HG03565 (cell line): ENCODE data around the gene CACNA1D.

ENCODE experiments used
- ATAC-seq: cut with Tn5 transposase; IDR thresholded peaks from one replicate; pipeline ENCODE4 v1.9.1; 2021; ENCODE audit warnings: mild to moderate bottlenecking, moderate library complexity; ENCODE audit not compliant: unreplicated experiment

Gene CACNA1D

DNA sequence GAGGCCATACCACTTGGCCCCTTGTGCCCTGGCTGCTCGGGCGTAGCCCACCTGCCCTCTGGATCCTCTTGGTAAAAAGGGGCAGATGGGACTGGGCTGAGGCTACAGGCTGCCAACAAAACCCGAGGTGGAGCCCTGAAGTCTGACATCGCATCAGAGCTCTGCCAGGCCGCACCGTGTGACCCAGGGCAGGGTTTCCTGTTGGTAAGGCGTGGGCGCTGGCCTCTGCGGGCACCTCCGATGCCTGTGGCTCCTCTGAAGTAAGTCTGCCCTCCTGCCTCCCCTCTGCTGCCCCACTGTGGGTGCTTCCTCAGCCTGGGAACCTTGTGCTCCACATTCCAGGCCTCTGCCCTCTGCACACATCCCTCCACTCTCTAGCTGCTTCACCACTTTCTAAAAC, 342.9 kb downstream of the CACNA1D start:
- ATAC-seq = no peak

DNA sequence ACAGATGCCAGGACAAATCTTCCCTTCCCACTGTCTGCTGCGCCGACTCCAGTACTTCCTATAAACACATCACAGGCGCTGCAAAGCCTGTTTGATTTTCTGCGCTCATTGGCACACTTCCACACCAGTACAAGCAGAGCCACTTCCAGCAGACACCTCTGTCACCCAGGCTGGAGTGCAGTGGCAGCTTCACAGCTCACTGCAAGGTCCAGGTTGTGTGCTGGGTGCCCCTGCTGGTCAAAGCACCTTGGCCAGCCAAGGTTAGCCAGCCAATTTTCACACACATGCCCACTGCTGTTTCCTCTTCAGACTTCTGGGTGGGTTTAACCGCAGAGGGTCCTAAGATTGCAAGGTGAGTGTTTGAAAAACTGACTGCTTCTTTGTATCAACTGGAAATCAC, 346.9 kb downstream of the CACNA1D start:
- no peak for ATAC-seq

DNA sequence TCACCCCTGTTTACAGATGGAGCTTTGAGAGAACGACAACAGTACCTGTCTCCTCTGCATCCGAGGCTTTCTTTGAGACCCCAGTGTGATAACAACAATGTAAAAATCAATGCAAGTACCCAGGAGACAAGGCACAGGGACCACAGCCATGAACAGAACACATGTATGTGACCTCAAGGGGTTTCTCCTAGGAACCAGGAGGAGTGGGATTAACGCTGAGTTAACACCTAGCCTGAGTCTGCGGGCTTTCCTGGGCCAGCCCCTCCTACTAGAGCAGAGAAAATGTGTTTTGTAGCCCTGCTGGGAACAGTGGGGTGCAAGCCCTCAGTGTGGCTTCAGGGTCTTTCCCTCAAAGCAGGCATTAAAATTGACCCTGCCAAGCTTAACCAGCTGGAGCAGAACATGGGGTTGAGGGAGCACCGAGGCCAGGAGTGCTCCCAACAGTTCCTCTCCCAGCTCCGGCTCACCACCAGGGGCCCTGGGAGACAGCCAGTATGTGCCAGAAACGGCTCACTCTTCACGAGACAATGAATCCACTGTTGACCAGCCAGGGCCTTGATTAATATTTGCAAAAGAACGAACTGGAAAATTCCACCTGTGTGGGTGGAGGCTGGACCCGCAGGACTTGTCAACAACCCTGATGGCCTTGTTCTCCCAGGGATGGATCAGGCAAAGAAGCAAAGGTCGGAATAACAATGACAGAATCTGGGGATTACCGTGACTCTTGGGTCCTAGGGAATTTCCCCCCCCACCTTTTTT, 348.2 kb downstream of the CACNA1D start:
- ATAC-seq = no peak

DNA sequence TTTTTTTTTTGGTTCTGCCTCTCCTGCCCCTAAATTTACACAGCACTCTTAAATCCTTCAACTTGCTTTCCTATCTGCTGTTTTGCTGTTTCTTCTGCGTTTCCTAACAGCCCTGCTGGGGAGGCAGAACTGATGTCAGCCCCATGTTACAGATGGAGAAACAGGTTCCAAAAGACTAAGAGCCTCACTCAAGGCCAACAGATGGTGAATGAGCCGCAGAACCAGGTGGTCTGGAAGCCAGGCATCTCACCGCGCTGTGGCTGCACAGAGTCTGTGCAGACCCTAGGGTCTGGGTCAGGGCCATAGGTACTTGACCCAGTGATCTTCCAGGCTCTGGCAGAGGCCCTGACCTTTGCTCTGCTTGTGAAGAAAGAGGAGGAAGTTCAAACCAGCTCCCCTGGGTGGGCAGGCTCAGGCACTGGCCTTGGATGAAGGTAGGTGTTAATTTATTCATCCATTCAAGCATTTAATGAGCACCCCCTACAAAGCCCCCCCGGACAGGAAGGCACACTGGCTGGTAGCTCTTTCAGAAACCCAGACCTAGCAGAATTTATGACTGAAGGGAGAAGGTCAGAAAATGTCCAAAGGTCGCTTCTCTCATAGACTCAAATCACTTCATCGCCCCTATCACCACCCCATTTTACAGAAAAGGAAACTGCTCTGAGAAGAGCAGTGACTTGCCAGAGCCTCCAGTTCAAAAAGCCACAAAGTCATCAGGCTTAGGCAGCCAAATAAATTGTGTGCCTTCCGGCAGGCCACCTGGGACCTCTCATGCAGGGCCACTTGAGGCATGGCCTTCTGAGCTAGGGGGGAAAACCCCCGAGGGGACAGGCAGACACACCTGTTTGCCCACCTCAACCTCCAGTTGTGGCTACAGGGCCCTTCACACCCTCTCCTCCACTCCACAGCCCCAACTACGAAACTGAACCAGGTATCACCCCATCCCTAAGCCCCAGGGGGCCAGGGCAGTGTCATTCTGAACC, 349.1 kb downstream of the CACNA1D start:
- ATAC-seq = no peak

DNA sequence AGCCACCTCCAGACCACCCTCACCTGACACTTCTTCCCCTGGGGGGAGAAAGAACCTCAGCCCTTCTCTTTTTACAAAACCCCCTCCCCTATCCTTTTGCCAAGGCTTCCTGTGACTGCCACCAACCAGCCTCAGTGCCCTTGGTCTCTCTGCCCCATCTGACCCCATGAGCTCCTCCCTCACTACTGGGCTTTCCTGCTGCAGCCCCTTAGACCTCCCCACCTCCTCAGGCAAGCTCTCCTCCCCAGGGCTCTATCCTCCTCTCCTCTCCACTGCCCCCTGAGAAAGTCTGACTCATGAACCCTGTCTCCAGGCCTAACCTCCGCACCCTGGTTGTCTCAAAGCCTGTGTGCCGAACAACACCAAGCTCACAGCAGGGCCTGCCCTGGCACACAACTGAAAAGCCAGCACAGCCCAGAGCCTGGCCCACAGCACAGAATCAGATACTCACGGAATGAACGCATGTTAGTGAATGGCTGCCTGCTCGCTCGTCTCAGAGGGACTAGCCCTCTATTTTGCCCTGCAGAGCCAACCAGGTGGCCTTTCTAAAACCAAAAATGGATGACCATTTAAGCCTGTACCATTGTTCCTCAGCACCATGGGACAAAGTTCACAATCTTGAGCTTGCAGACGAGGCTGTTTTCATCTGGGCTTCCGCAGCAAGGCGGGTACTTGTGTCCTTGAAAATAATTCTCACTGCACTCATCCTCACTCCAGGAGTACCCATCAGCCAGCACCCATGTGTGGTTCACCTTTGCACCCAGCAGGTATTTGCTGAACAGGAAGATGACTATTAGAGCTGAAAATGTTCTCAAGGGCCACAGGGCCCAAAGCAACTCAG, 350.1 kb downstream of the CACNA1D start:
- ATAC-seq = no peak

DNA sequence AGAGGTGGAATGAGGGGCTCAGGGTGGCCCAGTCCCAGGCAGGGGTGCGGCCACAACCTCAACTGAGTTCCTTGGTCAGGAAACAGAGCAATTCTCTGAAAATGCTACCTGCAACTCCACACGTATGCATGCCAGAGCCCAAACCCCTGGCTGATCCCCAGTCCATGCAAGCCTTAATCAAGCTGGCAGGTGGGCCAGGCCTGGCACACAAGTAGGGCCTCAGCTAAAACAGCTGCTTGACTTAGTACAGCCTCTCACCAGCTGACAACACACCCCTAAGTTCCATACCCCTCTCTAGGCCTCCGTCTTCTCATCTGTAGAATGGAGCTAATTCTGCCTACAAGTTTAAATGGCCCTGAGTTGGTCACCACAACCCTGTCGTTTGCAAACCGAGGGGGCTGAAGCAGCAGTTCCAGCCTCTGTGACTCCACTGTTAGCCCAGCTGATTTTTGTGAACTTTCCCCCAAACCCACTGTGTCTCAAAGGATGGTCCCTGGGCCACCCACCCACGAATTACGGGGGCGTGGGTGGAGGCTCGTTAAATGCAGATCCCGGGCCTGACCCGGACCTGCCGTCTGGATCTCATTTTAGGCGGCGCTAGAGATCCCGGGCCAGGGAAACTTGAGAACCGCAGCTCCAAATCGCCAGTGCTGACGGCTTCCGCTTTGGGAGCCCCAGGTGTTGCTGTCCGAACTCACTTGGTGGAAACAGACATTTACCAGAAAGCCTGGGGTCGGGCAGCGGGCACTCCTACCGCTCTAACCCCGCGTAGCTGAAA, 350.9 kb downstream of the CACNA1D start:
- no peak for ATAC-seq

DNA sequence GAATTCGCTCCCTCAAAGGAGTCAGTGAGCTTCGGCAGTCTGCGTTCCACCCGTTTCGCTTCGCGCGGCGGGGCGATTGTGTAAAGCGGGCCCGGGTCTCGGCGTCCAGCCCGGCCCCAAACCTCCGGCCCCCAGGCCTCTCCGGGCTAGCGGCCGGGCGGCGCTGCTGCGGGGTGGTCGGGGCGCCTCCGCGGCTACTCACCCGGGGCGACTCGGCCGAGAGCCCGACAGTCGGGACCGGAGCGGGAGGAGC, 351.4 kb downstream of the CACNA1D start:
- ATAC-seq = no peak

DNA sequence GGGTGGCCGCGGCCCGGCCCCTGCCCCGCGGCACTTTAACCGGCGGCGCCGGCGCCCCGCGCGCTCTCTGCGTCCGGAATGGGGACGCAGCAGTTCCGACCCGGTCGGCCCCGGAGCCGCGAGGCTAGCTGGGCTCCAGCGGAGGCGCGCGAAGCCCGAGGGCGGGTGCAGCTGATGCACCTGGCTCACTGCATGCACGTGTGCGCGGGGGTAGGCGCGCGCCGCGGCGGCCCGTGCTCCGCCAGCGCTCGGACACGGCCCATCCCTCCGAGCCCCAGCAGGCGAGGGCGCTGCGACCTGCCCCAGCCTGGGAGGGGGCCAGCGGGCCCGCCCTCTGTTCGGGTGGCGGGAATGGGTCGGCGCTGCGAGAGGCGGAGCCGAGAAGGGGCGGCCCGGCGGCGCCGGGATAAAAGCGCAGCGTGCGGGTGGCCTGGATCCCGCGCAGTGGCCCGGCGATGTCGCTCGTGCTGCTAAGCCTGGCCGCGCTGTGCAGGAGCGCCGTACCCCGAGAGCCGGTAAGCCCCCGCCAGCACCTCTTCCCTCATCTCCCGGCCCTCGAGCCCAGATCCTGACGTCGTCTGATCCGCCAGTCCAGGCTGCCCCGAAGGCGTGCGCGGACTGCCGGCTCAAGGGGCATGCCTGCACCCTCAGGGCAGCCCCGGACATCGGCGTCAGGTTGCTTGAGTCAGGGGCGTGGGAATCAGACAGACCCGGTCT, 351.9 kb downstream of the CACNA1D start, which contains the start of the genes CHDH and IL17RB:
CHDH (minus strand) TSS at position 286 of the 717 bp plus-strand sequence. CDS start 22,411 bp downstream, outside the sequence.
IL17RB (plus strand) TSS at position 435 of the 717 bp plus-strand sequence; CDS start at position 456, 21 bp downstream.
- peak; percentile 34 for ATAC-seq

DNA sequence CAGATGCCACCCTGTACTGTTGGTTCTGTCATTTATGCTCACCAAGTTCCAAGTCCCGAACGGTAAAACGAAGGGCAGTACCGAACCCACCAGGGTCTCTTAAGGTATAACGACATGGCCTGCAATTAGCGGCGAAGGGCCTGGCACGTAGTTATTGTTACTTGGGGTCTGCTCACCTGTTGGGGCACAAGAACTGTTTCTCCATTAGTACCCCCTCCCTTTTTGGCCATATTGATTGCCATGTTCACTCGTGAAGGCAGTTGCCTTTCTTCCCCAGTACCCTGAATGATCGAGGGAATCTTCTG, 352.4 kb downstream of the CACNA1D start:
- ATAC-seq = no peak

DNA sequence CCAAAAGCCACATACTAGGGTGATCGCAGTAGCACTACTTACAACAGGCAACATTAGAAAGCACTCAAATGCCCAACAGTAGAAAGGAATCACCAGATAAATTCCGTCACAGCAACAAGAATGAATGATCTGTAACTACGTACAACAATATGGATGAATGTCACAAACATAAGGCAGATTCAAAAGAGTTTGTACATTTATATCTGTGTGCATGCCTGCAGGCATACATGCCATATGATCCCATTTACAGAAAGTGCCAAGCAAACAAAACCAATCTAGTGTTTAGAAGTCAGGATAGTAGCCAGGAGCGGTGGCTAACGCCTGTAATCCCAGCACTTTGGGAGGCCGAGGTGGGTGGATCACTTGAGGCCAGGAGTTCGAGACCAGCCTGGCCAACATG, 355.5 kb downstream of the CACNA1D start:
- no peak for ATAC-seq

DNA sequence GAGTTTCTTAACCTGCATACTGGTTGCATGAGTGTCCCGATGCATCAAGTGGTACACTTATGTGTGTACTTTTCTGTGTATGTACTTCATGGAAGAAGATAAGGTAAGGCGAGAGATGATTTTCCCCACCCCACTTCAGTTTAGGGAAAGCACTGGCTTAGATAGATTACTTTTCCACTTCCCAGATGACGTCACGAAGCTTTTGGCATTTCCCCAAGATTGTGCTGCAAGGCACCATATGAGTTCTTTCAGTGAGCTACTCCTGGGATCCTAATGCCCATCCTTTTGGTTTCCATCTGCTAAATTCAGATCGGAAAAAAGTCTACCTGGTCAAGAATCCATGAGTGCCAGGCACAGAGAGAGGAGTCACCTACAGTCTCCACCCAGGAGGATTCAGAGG, 356.5 kb downstream of the CACNA1D start:
- ATAC-seq = no peak

DNA sequence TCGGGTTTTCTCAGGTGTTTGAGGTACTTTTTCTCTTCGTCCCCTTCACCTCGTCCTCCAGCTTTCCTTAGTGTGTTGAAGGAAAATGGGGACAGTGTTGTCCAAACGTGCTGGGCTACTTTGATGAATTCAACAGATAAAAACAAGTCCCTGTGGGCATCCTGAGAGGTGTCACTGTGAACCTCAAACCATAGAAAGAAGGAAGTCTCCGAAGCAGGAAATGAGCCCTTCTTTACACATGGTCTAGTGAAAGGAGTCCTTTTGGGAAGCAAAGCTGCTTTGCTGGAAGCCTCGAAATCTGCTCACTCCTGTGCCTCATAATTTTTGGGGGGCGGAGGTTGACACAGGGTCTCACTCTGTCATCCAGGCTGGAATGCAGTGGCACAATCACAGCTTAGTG, 362.6 kb downstream of the CACNA1D start:
- no peak for ATAC-seq

DNA sequence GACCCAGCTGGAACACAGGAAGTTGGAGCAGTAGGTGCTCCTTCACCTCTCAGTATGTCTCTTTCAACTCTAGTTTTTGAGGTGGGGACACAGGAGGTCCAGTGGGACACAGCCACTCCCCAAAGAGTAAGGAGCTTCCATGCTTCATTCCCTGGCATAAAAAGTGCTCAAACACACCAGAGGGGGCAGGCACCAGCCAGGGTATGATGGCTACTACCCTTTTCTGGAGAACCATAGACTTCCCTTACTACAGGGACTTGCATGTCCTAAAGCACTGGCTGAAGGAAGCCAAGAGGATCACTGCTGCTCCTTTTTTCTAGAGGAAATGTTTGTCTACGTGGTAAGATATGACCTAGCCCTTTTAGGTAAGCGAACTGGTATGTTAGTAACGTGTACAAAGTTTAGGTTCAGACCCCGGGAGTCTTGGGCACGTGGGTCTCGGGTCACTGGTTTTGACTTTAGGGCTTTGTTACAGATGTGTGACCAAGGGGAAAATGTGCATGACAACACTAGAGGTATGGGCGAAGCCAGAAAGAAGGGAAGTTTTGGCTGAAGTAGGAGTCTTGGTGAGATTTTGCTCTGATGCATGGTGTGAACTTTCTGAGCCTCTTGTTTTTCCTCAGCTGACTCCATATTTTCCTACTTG, 363.8 kb downstream of the CACNA1D start:
- ATAC-seq = no peak

DNA sequence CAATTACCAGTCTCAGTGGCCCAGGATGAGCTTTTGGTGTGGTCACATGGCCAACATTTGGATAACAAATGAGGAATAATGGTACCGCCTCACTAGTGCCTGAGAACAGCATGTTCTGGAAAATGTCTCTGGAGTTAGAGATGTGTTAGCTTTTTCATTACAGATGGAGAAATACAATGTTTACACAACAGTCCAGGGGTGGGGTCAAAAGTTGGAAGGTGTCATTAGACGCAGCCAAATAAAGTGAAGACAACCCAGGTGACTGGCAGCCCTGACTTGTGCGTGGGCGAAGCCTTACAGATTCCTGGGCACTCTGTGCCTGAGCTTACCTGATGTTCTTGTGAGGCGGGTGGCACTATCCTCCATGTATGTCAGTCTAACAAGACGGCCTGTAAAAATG, 364.8 kb downstream of the CACNA1D start:
- no peak for ATAC-seq

DNA sequence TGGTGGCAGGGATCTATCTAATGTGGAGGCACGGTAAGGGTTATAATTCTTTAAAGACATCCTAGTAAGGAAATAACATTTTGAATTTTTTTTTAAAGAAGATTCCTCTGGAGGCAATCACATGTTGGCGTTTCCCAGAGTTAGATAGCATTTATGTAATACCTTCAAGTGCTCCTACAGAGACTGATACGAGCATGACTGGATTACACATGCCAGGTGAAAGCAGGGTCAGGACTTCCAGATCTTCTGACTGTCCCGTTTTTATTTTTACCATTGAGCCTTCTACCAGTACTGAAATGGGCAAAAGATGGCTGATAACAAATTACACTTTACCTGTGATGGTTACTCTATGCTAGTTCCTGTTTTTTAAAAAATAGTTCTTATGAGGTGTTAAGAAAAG, 365.8 kb downstream of the CACNA1D start:
- no peak for ATAC-seq

DNA sequence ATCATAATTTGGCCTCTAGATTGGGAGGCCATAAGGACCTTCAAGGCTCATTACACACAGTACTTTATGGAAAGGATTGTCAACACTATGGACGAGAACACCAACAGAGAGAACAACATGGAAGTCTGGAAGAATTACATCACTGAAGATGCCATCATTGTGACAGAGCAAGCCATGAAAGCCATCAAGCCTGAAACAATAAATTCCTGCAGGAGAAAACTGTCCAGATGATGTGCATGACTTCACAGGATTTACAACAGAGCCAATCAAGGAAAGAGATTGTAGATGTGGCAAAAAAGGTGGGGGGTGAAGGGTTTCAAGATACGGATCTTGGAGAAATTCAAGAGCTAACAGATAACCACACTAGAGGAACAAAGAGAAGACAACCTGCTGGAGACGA, 367.8 kb downstream of the CACNA1D start:
- ATAC-seq = no peak

DNA sequence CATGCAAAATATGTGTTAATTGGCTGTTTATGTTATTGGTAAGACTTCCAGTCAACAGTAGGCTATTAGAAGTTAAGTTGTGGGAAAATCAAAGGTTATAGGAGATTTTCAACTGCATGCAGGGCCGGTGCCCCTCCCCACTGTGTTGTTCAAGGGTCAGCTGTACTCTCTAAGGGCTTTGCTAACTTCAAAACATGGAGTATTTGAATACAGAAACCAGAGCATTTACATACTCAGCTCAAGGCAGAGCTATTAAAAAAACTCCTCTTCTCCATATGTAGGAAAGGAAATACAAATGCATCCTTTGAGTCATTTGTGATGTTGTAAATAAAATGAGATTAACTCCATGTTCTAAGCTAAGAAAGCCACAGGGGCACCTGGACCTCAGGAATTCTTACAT, 368.7 kb downstream of the CACNA1D start:
- ATAC-seq = no peak
